Measurements from ENCODE around the gene SMAD6.
A peak's percentile ranks its signal among the peaks of the same experiment; 100 is the strongest.

Gene SMAD6

GRCh38 chr15:66704019-66704802 lies 2.2 kb downstream of the SMAD6 start:
- no peak for DNase-seq

GRCh38 chr15:66704803-66705153 lies 2.7 kb downstream of the SMAD6 start:
- DNase-seq: no peak

GRCh38 chr15:66705277-66706146 lies 3.5 kb downstream of the SMAD6 start:
- DNase-seq: no peak

- peak; percentile 25 for DNase-seq
Measured at GRCh38 chr15:66706225-66706732, 4.2 kb downstream of the SMAD6 start.

GRCh38 chr15:66706840-66707239 lies 4.8 kb downstream of the SMAD6 start:
- DNase-seq: no peak

- DNase-seq: peak; percentile 91
Measured at GRCh38 chr15:66707310-66708082, 5.5 kb downstream of the SMAD6 start.

GRCh38 chr15:66708389-66708788 lies 6.4 kb downstream of the SMAD6 start:
- no peak for DNase-seq

GRCh38 chr15:66709884-66710283 lies 7.8 kb downstream of the SMAD6 start:
- no peak for DNase-seq

GRCh38 chr15:66711260-66711659 lies 9.2 kb downstream of the SMAD6 start:
- DNase-seq: no peak

- no peak for DNase-seq
Measured at GRCh38 chr15:66711862-66712261, 9.8 kb downstream of the SMAD6 start.

- no peak for DNase-seq
Measured at GRCh38 chr15:66713843-66714508, 11.9 kb downstream of the SMAD6 start.

- DNase-seq: no peak
Measured at GRCh38 chr15:66714543-66714981, 12.5 kb downstream of the SMAD6 start.

GRCh38 chr15:66715181-66715624 lies 13.2 kb downstream of the SMAD6 start:
- no peak for DNase-seq

GRCh38 chr15:66715720-66716655 lies 14.0 kb downstream of the SMAD6 start:
- DNase-seq: no peak

GRCh38 chr15:66716656-66717020 lies 14.6 kb downstream of the SMAD6 start:
- no peak for DNase-seq

GRCh38 chr15:66718220-66718988 lies 16.4 kb downstream of the SMAD6 start:
- DNase-seq: no peak

GRCh38 chr15:66719471-66719870 lies 17.4 kb downstream of the SMAD6 start:
- DNase-seq: no peak

- no peak for DNase-seq
Measured at GRCh38 chr15:66720206-66721010, 18.4 kb downstream of the SMAD6 start.

- no peak for DNase-seq
Measured at GRCh38 chr15:66721020-66721419, 19.0 kb downstream of the SMAD6 start.

GRCh38 chr15:66721501-66721937 lies 19.5 kb downstream of the SMAD6 start:
- DNase-seq: no peak

All from NCI-H2227 treated with DMSO at 0.1 percent for 48 hours (cell line).